MCF 10A (cell line): Measurements from ENCODE around the gene GRIN3B. TPM values are rescaled to one million over a fixed set of nuclear protein-coding genes. Genes with fewer than 3 reads are reported as not detected.

ENCODE experiments used
- BruUV-seq: library from RNA; stranded (reverse); fragments of 400-500 nt; replicated peaks from 2 replicates; lab custom pipeline; 2021; lab: Mats Ljungman, UMichigan
- CTCF ChIA-PET: fragments of 300-600 bp; sonication (Branson Sonifier 250); formaldehyde crosslinking; extraction: SDS; loops from one replicate; lab custom pipeline; 2021; ENCODE audit warnings: antibody characterized with exemption, inconsistent platforms; lab: Yijun Ruan, JAX
- POLR2A ChIA-PET: fragments of 300-600, 350-650 bp; sonication (Branson Sonifier 250); formaldehyde crosslinking; extraction: SDS; loops from one replicate; lab custom pipeline; 2020; ENCODE audit warnings: antibody characterized with exemption, inconsistent platforms; lab: Yijun Ruan, JAX
- DNase-seq: peaks from one replicate; pipeline ENCODE4 v3.0.0-alpha.2; 2018; ENCODE audit not compliant: unreplicated experiment
- H3K27ac Mint-ChIP-seq: one replicate; pipeline ENCODE4 v1.8.0; 2022; ENCODE audit warnings: mild to moderate bottlenecking, low read depth, mixed read lengths; ENCODE audit not compliant: unreplicated experiment
- H3K27me3 Mint-ChIP-seq: one replicate; pipeline ENCODE4 v1.8.0; 2022; ENCODE audit warnings: mixed read lengths; ENCODE audit not compliant: insufficient read depth, unreplicated experiment
- H3K36me3 Mint-ChIP-seq: one replicate; pipeline ENCODE4 v1.8.0; 2022; ENCODE audit warnings: mild to moderate bottlenecking, moderate library complexity, mixed read lengths; ENCODE audit not compliant: insufficient read depth, unreplicated experiment
- H3K4me1 Mint-ChIP-seq: one replicate; pipeline ENCODE4 v1.8.0; 2022; ENCODE audit warnings: mixed read lengths; ENCODE audit not compliant: insufficient read depth, unreplicated experiment
- H3K4me3 Mint-ChIP-seq: one replicate; pipeline ENCODE4 v1.8.0; 2022; ENCODE audit warnings: mild to moderate bottlenecking, moderate library complexity, mixed read lengths; ENCODE audit not compliant: unreplicated experiment
- H3K9me3 Mint-ChIP-seq: one replicate; pipeline ENCODE4 v1.8.0; 2022; ENCODE audit warnings: mixed read lengths; ENCODE audit not compliant: unreplicated experiment
- CTCF ChIP-seq: fragments of 200-600 bp; IDR thresholded peaks from one replicate; pipeline ENCODE4 v1.8.0; 2022; ENCODE audit warnings: antibody characterized with exemption, mild to moderate bottlenecking; ENCODE audit not compliant: unreplicated experiment
- intact Hi-C: fragments of 100-400 bp; cut with micrococcal nuclease; formaldehyde crosslinking; loops from 2 replicates; pipeline ENCODE4 v1.14.1; 2022
- total RNA-seq: library from RNA; stranded (reverse); gene quantifications from 2 replicates; pipeline ENCODE4 v1.2.3, GENCODE V29; 2022

Gene GRIN3B
- total RNA-seq, 1 experiment from 2014 or later = not detected

- ChIA-PET CTCF (no interaction called here), POLR2A (no interaction called here)
- Mint-ChIP-seq H3K27ac (no peak overlapping the region), H3K36me3 (no peaks in the 10 kb centered on the region), H3K4me3 (no peak overlapping the region), H3K4me1 (peaks cover 2% of the 10 kb centered on the region), H3K27me3 (no peaks in the 10 kb centered on the region), H3K9me3 (no peaks in the 10 kb centered on the region)
- TF ChIP-seq CTCF = no peak
- DNase-seq = no peak
- BruUV-seq = no TSS peak
- intact Hi-C loops = no loop called here
Measured at GRCh38 chr19:953445-954271, 46.6 kb upstream of the GRIN3B start.

- POLR2A ChIA-PET = no interaction called here
- Mint-ChIP-seq H3K9me3 (no peaks in the 10 kb centered on the region), H3K4me3 (no peak overlapping the region), H3K4me1 (peaks cover 8% of the 10 kb centered on the region), H3K27me3 (no peaks in the 10 kb centered on the region), H3K36me3 (no peaks in the 10 kb centered on the region), H3K27ac (no peak overlapping the region)
- no peak for DNase-seq
- CTCF ChIA-PET = no interaction called here
- intact Hi-C loops = no loop called here
- no peak for TF ChIP-seq CTCF
- BruUV-seq = no TSS peak
Measured at GRCh38 chr19:954272-954671, 45.9 kb upstream of the GRIN3B start.

- intact Hi-C loops = no loop called here
- no peak for TF ChIP-seq CTCF
- H3K36me3 Mint-ChIP-seq = no peaks in the 10 kb centered on the region
- CTCF ChIA-PET = interaction anchor here (0.6 to 1.0 kb wide), 2 partner anchors 31 to 239 kb away, joined by 3 to 4 read pairs; no protein-coding TSS in a partner anchor
- BruUV-seq = no TSS peak
- no peak for DNase-seq
- peaks cover 12% of the 10 kb centered on the region for H3K4me1 Mint-ChIP-seq
- POLR2A ChIA-PET = interaction anchor here (0.6 to 0.9 kb wide), 2 partner anchors 29 to 62 kb away, joined by 3 to 5 read pairs; no protein-coding TSS in a partner anchor
- H3K9me3 Mint-ChIP-seq = no peaks in the 10 kb centered on the region
- no peak overlapping the region for H3K4me3 Mint-ChIP-seq
- H3K27ac Mint-ChIP-seq = no peak overlapping the region
- no peaks in the 10 kb centered on the region for H3K27me3 Mint-ChIP-seq
Measured at GRCh38 chr19:954672-955494, 45.3 kb upstream of the GRIN3B start.
